Measurements from ENCODE around the gene RILPL1. TPM values are rescaled to one million over a fixed set of nuclear protein-coding genes. Genes with fewer than 3 reads are reported as not detected.

RILPL1 gene
- polyA plus RNA-seq, 1 donor (not counting 4 experiments of a cell fraction or from before 2014, with no cell fraction given) = 17.0 TPM

DNA sequence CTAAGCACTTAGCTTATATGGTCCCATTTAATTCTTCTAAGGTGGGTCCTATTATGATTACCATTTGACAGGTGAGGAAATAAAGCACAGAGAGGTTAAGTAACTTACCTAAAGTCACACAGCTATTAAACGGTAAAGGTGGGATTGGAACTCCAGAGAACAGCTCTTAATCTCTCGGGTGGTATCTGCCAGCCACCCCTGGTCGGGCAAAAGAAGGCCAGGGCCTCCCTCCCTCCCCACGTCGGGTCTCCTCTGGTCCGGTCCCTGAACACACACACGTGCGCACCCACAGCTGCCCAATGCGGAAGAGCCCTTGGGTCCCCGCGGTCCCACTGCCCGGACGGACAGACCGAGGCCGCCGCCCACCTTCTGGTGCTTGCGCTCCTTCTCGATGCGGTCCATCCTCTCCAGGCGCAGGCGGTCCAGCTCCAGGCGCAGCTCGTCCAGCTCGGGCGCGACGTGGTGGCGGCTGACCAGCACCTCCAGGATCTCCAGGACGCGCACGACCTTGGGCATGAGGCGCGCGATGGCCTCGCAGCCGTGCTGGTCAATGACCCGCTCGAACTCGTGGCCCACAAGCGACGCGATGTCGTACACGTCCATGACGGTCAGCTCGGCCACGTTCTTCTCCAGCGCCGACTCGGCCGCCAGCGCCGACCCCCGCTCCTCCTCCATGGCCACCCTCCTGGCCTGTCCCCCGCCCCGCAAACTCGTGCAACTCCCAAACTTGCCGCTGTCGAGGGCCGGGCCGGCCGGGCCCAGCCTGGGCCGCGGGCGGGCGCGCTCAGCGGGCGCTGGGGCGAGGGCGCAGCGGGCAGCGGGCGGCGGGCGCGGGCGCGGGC lies 490 bp downstream of the RILPL1 start:
- peak overlapping the region; percentile 60 for H3K27ac ChIP-seq (ENCODE audit: control insufficient read depth, insufficient read depth, low read length)
- H4K20me1 ChIP-seq (ENCODE audit: control insufficient read depth, extremely low read depth, insufficient read depth, low read length) = no peaks in the 10 kb centered on the region
- peaks cover 16% of the 10 kb centered on the region for H3K4me1 ChIP-seq (ENCODE audit: control insufficient read depth, extremely low read depth, insufficient read depth, low read length)
- H2AFZ ChIP-seq (ENCODE audit: control insufficient read depth, low read length) = peak overlapping the region; percentile 95
- no peaks in the 10 kb centered on the region for H3K27me3 ChIP-seq (ENCODE audit: control insufficient read depth, extremely low read depth, insufficient read depth, low read length)
- DNase-seq (ENCODE audit: low read depth, low spot score) (no peak), FAIRE-seq (no peak)
- peaks cover 39% of the 10 kb centered on the region for H3K79me2 ChIP-seq (ENCODE audit: control insufficient read depth, insufficient read depth, low read length)
- peak overlapping the region; percentile 66 for H3K4me2 ChIP-seq (ENCODE audit: control insufficient read depth, extremely low read depth, insufficient read depth, low read depth, low read length)
- H3K4me3 ChIP-seq (ENCODE audit: control insufficient read depth in 2 of 3, extremely low read depth in 1 of 3, insufficient read depth in 2 of 3, low read depth in 1 of 3, low read length in 3 of 3) = peak overlapping the region; percentile 74 to 87 (median 82)
- H3K9me1 ChIP-seq (ENCODE audit: control insufficient read depth, extremely low read depth, insufficient read depth, low read length) = peaks cover 2% of the 10 kb centered on the region
- TF ChIP-seq EZH2 (IDR thresholded peaks at IDR 0.05; ENCODE audit: low read length) = no peak
- TF ChIP-seq, protein P1, sequence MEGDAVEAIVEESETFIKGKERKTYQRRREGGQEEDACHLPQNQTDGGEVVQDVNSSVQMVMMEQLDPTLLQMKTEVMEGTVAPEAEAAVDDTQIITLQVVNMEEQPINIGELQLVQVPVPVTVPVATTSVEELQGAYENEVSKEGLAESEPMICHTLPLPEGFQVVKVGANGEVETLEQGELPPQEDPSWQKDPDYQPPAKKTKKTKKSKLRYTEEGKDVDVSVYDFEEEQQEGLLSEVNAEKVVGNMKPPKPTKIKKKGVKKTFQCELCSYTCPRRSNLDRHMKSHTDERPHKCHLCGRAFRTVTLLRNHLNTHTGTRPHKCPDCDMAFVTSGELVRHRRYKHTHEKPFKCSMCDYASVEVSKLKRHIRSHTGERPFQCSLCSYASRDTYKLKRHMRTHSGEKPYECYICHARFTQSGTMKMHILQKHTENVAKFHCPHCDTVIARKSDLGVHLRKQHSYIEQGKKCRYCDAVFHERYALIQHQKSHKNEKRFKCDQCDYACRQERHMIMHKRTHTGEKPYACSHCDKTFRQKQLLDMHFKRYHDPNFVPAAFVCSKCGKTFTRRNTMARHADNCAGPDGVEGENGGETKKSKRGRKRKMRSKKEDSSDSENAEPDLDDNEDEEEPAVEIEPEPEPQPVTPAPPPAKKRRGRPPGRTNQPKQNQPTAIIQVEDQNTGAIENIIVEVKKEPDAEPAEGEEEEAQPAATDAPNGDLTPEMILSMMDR (optimal IDR thresholded peaks at IDR 0.05 in 1 of 3, IDR thresholded peaks at IDR 0.05 in 1 of 3, conservative IDR thresholded peaks at IDR 0.05 in 1 of 3; ENCODE audit: extremely low read depth in 1 of 3, insufficient read depth in 2 of 3, low read length in 3 of 3) = no peak
- H3K36me3 ChIP-seq (ENCODE audit: control insufficient read depth in 2 of 2, extremely low read depth in 1 of 2, insufficient read depth in 2 of 2, low read length in 2 of 2) = peaks cover 10 to 15% of the 10 kb centered on the region in 2 experiments
- dilution Hi-C loops (cut with MboI; ENCODE audit: extremely low pct_ligation_motif_present, low sequenced_read_pairs) = no loop called here
- no peaks in the 10 kb centered on the region for H3K9me3 ChIP-seq (ENCODE audit: control insufficient read depth, low read depth, low read length)
- peak overlapping the region; percentile 81 for H3K9ac ChIP-seq (ENCODE audit: control insufficient read depth, extremely low read depth, insufficient read depth, low read length)

GRCh38 chr12:123532019-123532418 lies 1.5 kb downstream of the RILPL1 start:
- no peak overlapping the region for H2AFZ ChIP-seq (ENCODE audit: control insufficient read depth, low read length)
- peak overlapping the region; percentile 81 for H3K9ac ChIP-seq (ENCODE audit: control insufficient read depth, extremely low read depth, insufficient read depth, low read length)
- FAIRE-seq (no peak), DNase-seq (ENCODE audit: low read depth, low spot score) (no peak)
- H3K27ac ChIP-seq (ENCODE audit: control insufficient read depth, insufficient read depth, low read length) = no peak overlapping the region
- H4K20me1 ChIP-seq (ENCODE audit: control insufficient read depth, extremely low read depth, insufficient read depth, low read length) = no peaks in the 10 kb centered on the region
- H3K27me3 ChIP-seq (ENCODE audit: control insufficient read depth, extremely low read depth, insufficient read depth, low read length) = no peaks in the 10 kb centered on the region
- peaks cover 16% of the 10 kb centered on the region for H3K4me1 ChIP-seq (ENCODE audit: control insufficient read depth, extremely low read depth, insufficient read depth, low read length)
- peaks cover 47% of the 10 kb centered on the region for H3K79me2 ChIP-seq (ENCODE audit: control insufficient read depth, insufficient read depth, low read length)
- dilution Hi-C loops (cut with MboI; ENCODE audit: extremely low pct_ligation_motif_present, low sequenced_read_pairs) = no loop called here
- H3K4me2 ChIP-seq (ENCODE audit: control insufficient read depth, extremely low read depth, insufficient read depth, low read depth, low read length) = peak overlapping the region; percentile 66
- peaks cover 2% of the 10 kb centered on the region for H3K9me1 ChIP-seq (ENCODE audit: control insufficient read depth, extremely low read depth, insufficient read depth, low read length)
- H3K36me3 ChIP-seq (ENCODE audit: control insufficient read depth in 2 of 2, extremely low read depth in 1 of 2, insufficient read depth in 2 of 2, low read length in 2 of 2) = peaks cover 11 to 15% of the 10 kb centered on the region in 2 experiments
- no peaks in the 10 kb centered on the region for H3K9me3 ChIP-seq (ENCODE audit: control insufficient read depth, low read depth, low read length)
- H3K4me3 ChIP-seq (ENCODE audit: control insufficient read depth in 2 of 3, extremely low read depth in 1 of 3, insufficient read depth in 2 of 3, low read depth in 1 of 3, low read length in 3 of 3) = peak overlapping the region; percentile 74 to 87 (median 82)
- TF ChIP-seq EZH2 (IDR thresholded peaks at IDR 0.05; ENCODE audit: low read length) = no peak
- TF ChIP-seq, protein P1 (optimal IDR thresholded peaks at IDR 0.05 in 1 of 3, IDR thresholded peaks at IDR 0.05 in 1 of 3, conservative IDR thresholded peaks at IDR 0.05 in 1 of 3; ENCODE audit: extremely low read depth in 1 of 3, insufficient read depth in 2 of 3, low read length in 3 of 3) = no peak
